Subcutaneous adipose tissue (tissue), 4 donors: Measurements from ENCODE around the gene MYLK. TPM values are rescaled to one million over a fixed set of nuclear protein-coding genes. Genes with fewer than 3 reads are reported as not detected.

Source experiments
- CTCF ChIP-seq: fragments of 450-650 bp; IDR thresholded peaks from one replicate; pipeline ENCODE4 v1.5.1; 2016; ENCODE audit warnings: low read depth, mild to moderate bottlenecking, control low read depth, antibody characterized with exemption, moderate library complexity
- total RNA-seq, 4 donors: library from RNA; depleted of rRNA; stranded (reverse); fragments of >200 nt; gene quantifications; one replicate each; pipeline ENCODE4 v1.1.0, GENCODE V29; 2016

MYLK gene
- total RNA-seq, 4 donors from 2014 or later, result 28.2 to 113 (median 58.3) TPM

- TF ChIP-seq CTCF, result no peak
These were observed 267.5 kb downstream of the MYLK start for GRCh38 chr3:123616593-123616992.

DNA sequence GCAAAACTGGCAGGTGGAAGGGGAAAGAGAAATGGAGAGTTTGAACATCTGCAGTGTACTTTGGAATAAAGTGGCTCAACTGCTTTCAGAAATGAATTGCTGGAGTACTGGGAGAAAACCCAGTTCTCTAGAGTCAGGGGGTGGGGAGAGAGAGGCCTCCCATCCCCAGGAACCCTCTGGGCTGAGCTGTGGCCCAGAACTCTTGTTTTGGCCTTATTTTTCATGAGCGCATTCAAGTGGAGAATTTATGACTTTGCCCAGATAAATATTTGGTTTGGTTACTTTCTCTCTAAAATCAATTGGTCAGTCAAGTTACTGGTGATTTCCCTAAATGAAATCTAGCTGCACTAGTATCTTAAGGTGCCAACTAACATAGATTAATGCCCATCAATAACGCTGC is 270.6 kb downstream of the MYLK start:
- TF ChIP-seq CTCF, result no peak

GRCh38 chr3:123611082-123611481 is 273.1 kb downstream of the MYLK start:
- no peak for TF ChIP-seq CTCF

DNA sequence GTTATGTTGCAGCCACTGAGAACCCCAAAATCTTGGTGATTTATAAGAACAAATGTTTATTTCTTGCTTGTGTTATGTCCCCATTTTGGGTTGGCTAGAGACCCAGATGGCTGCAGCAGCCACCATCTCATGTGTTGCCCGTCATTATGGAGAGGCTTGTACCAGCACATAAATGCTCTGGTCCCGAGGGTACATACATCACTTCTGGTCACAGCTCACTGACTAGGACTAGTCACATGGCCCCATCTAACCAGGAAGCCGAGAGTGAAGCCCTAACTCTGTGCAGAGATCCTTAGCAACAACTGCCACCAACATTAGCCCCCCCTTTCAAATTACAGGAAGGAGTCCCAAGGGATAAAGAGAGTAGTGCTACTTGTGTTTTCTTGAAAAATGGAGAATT is 273.8 kb downstream of the MYLK start:
- TF ChIP-seq CTCF, result no peak

- no peak for TF ChIP-seq CTCF
These were observed 275.1 kb downstream of the MYLK start for GRCh38 chr3:123609063-123609462.

DNA sequence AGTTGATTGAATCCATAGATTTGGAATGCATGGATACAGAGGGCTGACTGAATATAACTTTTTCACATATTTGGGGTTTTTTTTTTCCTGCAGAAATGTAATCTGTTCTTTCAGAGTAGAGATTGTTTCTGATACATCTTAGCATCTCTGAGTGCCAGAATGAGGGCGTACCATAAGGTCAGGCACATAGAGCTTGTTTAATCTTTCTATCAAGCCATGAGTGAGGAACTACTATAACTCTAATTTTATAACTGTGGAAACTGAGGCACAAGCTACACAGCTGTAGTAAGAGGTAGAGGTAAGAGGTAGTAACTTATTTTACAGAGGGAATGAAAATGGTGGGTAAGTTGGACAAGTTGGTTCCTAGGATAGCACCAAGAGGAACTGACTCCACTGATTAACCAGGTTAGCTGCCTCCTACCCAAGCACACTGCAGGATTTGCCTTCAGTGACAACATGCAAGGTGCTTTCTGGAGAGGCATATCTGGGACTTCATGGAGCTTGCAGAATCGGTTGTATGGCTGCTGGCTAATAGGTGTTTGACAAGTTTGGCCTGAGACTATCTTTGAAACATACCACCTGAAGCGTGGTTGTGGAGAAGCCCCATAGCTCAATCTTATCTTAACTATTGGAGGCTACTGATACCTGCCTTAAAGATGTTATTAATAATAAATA is 275.7 kb downstream of the MYLK start:
- TF ChIP-seq CTCF, result no peak

GRCh38 chr3:123606527-123606926 is 277.6 kb downstream of the MYLK start:
- no peak for TF ChIP-seq CTCF
